Brain microvascular endothelial cell (primary cell): ENCODE measurements around the gene NFIB.

Source experiments
- DNase-seq: peaks from one replicate; pipeline ENCODE4 v3.0.0-alpha.2; 2020
- H3K27ac ChIP-seq: fragments of 250-450 bp; sonication (Bioruptor Pico); 2 replicates; pipeline ENCODE4 v1.5.1; 2020; ENCODE audit warnings: mild to moderate bottlenecking, moderate library complexity
- H3K27me3 ChIP-seq: fragments of 250-450 bp; sonication (Bioruptor Pico); replicated peaks from 2 replicates; pipeline ENCODE4 v1.5.1; 2020; ENCODE audit warnings: mild to moderate bottlenecking
- H3K36me3 ChIP-seq: fragments of 250-450 bp; sonication (Bioruptor Pico); replicated peaks from 2 replicates; pipeline ENCODE4 v1.5.1; 2020; ENCODE audit warnings: mild to moderate bottlenecking
- H3K4me3 ChIP-seq: 2 replicates; pipeline ENCODE4 v1.5.1; 2011; ENCODE audit warnings: low read depth, mild to moderate bottlenecking, control low read depth, low read length, moderate library complexity
- in situ Hi-C: cut with HindIII; loops from 2 replicates; pipeline ENCODE4 v1.10.0; 2017; ENCODE audit warnings: low sequenced_read_pairs, low pct_ligation_motif_present
- TF ChIP-seq, protein P1 (sequence below): IDR thresholded peaks from 2 replicates; pipeline ENCODE4 v1.5.1; 2011; ENCODE audit warnings: low read depth, mild to moderate bottlenecking, moderate library complexity, low read length, control low read depth, inconsistent platforms; ENCODE audit errors: missing control alignments

The NFIB gene

DNA sequence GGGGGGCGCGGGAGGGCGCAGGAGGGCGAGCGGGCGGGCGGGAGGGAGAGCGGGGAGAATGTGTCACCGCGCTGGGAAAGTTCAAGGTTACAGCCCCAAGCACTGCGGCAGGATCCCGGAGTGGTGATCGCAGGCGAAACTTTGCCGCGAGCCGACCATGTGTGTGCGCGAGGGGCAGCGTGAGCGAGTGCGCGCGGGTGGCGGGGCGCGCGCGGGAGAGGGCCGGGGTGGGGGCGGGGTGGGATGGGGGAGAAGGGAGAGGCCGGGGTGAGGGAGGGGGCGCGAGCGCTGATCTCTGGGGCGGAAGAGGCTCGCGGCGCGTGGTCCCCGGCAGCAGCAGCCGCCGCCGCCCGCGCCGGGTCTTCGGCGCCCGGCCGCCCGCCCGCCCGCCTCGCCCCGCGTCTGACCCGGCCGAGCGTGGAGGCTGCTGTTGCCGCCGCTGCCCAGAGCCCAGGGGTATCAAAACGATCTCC, at the start of gene NFIB:
Gene NFIB (minus strand): TSS at position 191 of the 473 bp plus-strand sequence. CDS start 630 bp downstream, outside the sequence.
- in situ Hi-C loops: no loop called here
- Histone ChIP-seq H3K4me3 (peak within 1 kb of the TSS; percentile 73), H3K27me3 (no peaks in the 10 kb centered on the region), H3K36me3 (no peaks in the 10 kb centered on the region), H3K27ac (peak within 1 kb of the TSS; percentile 88)
- TF ChIP-seq, protein P1, sequence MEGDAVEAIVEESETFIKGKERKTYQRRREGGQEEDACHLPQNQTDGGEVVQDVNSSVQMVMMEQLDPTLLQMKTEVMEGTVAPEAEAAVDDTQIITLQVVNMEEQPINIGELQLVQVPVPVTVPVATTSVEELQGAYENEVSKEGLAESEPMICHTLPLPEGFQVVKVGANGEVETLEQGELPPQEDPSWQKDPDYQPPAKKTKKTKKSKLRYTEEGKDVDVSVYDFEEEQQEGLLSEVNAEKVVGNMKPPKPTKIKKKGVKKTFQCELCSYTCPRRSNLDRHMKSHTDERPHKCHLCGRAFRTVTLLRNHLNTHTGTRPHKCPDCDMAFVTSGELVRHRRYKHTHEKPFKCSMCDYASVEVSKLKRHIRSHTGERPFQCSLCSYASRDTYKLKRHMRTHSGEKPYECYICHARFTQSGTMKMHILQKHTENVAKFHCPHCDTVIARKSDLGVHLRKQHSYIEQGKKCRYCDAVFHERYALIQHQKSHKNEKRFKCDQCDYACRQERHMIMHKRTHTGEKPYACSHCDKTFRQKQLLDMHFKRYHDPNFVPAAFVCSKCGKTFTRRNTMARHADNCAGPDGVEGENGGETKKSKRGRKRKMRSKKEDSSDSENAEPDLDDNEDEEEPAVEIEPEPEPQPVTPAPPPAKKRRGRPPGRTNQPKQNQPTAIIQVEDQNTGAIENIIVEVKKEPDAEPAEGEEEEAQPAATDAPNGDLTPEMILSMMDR: no peak
- DNase-seq: peak; percentile 44

DNA sequence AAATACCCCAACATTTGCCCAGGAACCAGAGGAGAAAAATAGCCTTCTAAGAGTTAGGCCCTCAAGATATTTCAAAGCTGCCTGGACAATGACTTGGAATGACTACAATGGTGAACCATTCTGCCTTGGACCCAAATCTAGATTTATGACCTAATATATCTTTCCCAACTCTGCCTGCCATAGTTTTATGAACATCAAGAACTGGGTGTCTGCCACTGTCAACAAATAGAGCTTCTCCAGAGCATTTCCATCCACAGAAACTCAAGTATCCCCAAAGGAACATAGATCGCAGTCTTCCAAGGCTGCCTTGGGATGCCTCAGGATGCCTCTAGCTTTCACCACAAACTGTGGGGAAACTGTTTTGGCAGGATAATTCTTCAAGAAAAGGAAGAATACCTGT, 48.2 kb upstream of the NFIB start:
- DNase-seq: peak; percentile 20
- in situ Hi-C loops: loop anchor here (25.0 kb wide), 1 partner anchor 925 kb away; no protein-coding TSS in a partner anchor

DNA sequence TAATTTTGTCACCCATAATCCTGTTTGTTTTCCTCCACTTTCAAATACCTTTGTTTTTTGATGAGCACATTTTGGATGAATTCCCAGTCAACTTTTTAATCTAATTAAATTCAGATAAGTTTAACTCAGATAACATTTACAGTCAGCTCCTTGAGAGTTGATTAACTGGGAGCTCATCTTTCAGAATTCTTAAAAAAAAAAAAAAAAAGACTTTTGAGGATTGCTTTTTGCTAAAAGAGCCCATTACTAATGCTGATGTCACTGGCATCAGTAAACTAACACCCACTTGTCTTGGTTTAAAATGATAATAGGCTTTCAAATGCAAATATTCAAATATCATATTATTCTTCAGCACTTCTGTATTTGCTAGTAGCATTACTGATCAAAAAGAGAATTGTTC, 47.1 kb upstream of the NFIB start:
- in situ Hi-C loops: loop anchor here (25.0 kb wide), 1 partner anchor 924 kb away; no protein-coding TSS in a partner anchor
- TF ChIP-seq, protein P1: no peak
- DNase-seq: no peak
- H3K27ac ChIP-seq: no peak overlapping the region
- no peaks in the 10 kb centered on the region for H3K27me3 ChIP-seq
- H3K36me3 ChIP-seq: no peaks in the 10 kb centered on the region
- H3K4me3 ChIP-seq: no peak overlapping the region

More for the DNA sequence above, 48.2 kb upstream of the NFIB start:
- H3K27ac ChIP-seq: no peak overlapping the region
- H3K4me3 ChIP-seq: no peak overlapping the region
- no peaks in the 10 kb centered on the region for H3K27me3 ChIP-seq
- TF ChIP-seq, protein P1: no peak
- H3K36me3 ChIP-seq: no peaks in the 10 kb centered on the region

DNA sequence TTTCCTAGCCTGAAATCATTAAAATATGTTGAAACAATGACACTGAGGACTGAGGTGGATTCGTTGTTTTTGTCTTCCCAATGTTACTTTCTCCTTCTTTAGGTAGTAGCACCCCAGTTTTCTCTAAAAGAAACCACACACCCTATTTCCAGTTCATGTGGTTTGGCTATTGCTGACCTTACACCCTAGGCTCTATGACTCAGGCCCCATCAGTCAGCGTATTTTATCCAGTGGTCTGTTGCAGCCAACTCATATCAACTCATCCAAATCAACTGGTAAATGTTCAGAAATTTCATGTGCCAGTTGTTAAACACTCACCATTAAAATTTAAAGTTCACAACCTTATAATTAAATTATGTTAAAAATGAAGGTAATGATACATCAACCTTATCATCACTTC, 44.6 kb upstream of the NFIB start:
- DNase-seq: peak; percentile 62
- Histone ChIP-seq H3K4me3 (no peak overlapping the region), H3K27ac (no peak overlapping the region), H3K36me3 (no peaks in the 10 kb centered on the region), H3K27me3 (no peaks in the 10 kb centered on the region)
- in situ Hi-C loops: loop anchor here (25.0 kb wide), 1 partner anchor 921 kb away; no protein-coding TSS in a partner anchor
- TF ChIP-seq, protein P1: no peak

DNA sequence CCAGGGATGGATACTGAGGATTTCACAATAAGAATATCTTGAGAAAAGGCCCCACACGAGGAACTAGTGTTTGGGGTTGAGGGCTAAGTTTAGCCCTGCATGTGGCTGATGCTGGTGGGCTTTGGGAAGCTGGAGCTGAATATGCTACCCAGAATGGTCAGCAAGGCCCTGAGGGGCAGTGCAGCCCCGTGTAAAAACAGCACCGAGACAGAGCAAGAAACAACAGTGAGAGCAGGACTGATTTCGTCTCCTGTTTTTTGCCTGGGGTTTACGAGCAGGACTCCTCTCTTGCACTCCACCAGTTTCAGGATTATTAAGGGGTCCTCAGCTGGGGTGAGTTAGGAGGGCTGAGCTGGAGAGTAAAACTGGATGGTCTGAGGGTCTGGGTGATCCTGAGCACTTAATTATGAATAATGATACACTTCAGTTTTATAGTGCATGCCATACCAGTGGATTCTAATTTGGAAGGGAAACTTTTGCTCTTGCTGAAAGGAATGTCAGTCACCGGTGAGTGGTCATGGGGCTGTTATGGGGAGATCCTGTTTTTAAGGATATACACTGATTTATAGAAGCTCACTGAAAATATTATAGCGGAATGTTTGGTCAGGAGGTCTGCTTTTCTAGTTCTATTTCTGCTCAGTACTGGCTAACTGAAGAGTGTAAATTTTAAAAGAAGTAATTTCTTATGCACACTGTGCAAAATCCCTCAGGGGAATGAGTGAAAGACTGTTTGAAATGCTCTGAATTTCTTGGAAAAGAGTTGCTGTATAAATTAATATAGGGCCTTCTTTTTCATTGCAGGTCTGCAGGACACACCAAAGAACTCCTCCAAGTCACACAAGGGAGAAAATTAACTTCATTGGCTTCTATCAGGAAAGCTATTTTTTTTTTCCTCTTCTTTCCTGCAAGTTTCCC, 42.7 kb upstream of the NFIB start:
- Histone ChIP-seq H3K36me3 (no peaks in the 10 kb centered on the region), H3K27me3 (no peaks in the 10 kb centered on the region), H3K4me3 (no peak overlapping the region), H3K27ac (no peak overlapping the region)
- in situ Hi-C loops: loop anchor here (25.0 kb wide), 1 partner anchor 919 kb away; no protein-coding TSS in a partner anchor
- TF ChIP-seq, protein P1: no peak
- no peak for DNase-seq
